DMS53 (cell line): ENCODE results near the gene DYTN.

Experiments
- DNase-seq: peaks from one replicate; lab custom pipeline; 2025; lab: John Stamatoyannopoulos, UW

Gene DYTN

DNA sequence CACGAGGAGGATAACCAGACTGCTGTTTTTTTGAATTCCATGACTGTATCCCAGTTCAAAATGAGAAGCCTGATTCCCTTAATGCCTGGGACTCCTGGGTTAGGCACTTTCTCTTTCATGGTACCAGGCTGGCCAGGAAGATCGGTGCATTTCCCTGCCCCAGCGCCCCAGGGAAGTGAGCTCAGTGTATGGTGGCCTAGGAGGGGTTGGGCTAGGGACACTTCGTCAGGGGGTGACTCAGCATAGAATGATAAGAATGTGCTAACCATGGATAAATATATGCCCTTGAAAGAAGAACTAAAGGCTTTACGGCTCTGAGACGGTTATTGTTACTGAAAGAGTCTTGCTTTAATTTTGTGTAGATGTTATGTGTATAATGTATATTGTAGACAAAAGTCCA, 103.4 kb downstream of the DYTN start:
- no peak for DNase-seq

DNA sequence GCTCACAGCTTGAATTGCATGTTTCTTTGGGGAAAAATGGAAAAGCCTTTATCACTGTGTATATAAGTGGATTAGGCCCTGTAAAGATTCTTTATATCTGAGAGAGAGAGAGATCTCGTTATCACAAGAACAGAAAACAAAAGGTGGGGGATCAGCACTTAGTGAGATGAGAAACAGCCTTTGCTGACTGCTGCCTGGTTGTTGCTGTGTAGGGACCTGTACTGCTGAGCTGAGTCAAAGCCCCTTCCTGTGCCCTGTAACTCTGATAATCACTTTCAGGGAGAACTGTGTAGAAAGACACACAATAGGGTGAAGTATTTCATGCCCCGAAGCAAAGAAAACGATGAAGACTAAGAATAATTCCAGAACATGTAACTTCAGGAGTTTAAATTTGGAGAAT, 106.5 kb downstream of the DYTN start:
- no peak for DNase-seq

DNA sequence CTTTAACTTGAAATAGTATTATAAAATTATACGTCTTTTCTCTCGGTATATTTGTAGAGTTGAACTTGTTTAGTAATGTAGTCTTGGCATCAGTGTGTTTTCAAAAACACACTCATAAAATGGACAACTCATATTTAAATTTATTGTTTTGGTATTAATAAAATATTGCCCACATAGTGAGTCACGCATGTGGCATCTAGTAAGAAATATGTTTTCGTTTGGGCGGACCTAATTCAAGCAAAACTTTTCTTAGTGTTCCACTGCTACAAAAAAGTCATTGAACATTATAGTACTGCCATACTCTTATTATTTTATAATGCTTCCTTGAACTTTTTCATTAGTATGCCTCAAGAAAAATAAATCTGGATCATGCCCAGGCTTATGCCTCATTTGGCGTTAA, 107.0 kb downstream of the DYTN start:
- DNase-seq = no peak

DNA sequence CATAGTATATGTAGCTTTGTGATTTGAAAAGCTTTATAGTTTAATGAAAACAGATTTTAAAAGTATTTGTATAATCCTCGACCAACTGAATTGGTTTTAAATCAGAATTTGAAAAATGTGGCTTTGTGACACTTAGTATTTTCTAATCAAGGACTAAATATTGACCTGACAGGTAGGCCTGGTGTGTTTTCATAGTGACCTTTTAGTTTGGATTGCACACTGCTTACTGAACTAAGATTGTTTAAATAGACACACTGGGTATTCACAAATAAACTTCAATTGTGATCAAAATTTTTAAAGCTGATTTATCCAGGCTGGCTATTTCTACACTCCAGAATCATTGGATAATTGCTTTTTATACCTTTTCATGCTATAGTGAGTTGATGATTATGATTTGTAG, 107.7 kb downstream of the DYTN start:
- DNase-seq = no peak

DNA sequence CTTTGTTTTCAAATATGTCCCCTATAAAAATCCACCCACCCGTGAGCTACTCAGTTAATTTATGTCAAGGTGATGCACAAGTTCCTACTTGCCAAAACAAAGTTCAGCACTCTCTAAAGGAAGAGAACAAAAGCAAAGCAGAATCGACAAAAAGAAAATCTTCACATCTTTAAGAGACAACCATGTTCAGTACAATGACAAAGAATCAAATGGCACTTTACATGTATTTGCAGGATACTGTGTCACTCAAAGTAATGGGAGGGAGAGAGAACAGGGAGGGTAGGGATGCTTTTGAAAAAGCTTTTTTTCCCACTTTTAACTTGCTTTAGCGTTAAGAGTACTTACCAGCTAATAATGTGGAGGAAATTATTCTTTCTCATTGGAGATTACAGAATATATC, 115.0 kb downstream of the DYTN start:
- no peak for DNase-seq
